Heart right ventricle (tissue), 16 donors: ENCODE results near the gene TENM4. TPM values are rescaled to one million over a fixed set of nuclear protein-coding genes. Genes with fewer than 3 reads are reported as not detected.

Experiments used
- ATAC-seq, 8 donors: fragments of 200-7000 bp; cut with Tn5 transposase; one replicate each; pipeline ENCODE4 v1.9.1; 2020; ENCODE audit warnings: mild to moderate bottlenecking in 8 of 8, moderate library complexity in 8 of 8, moderate number of reproducible peaks in 1 of 8
- DNase-seq, 2 donors: peaks; one replicate each; pipeline ENCODE4 v3.0.0-alpha.2; 2020
- H3K27ac ChIP-seq, 10 donors: fragments of 200-600 bp; sonication (generic) in 2 of 10; one replicate each; pipeline versions ENCODE4 v1.5.0 to v1.8.0; 2020 to 2022; ENCODE audit warnings: mild to moderate bottlenecking in 3 of 10
- H3K27me3 ChIP-seq, 7 donors: fragments of 200-600 bp; one replicate each; pipeline ENCODE4 v1.8.0; 2021 to 2022; ENCODE audit warnings: mild to moderate bottlenecking in 2 of 7
- H3K36me3 ChIP-seq, 9 donors: fragments of 200-600 bp; sonication (generic) in 1 of 9; one replicate each; pipeline versions ENCODE4 v1.5.0 to v1.8.0; 2020 to 2022; ENCODE audit warnings: mild to moderate bottlenecking in 2 of 9
- H3K4me1 ChIP-seq, 9 donors: fragments of 200-600 bp; sonication (generic) in 1 of 9; one replicate each; pipeline versions ENCODE4 v1.5.0 to v1.8.0; 2020 to 2022; ENCODE audit warnings: mild to moderate bottlenecking in 4 of 9
- H3K4me3 ChIP-seq, 10 donors: fragments of 200-600 bp; sonication (generic) in 2 of 10; one replicate each; pipeline versions ENCODE4 v1.5.0 to v1.8.0; 2020 to 2022; ENCODE audit warnings: mild to moderate bottlenecking in 7 of 10, moderate library complexity in 2 of 10
- H3K9me3 ChIP-seq, 11 donors: fragments of 200-600 bp in 10 of 11; sonication (generic) in 2 of 11; one replicate each; pipeline versions ENCODE4 v1.5.0 to v1.8.0; 2013 to 2022; ENCODE audit warnings: mild to moderate bottlenecking in 2 of 11, control low read depth in 1 of 11, moderate library complexity in 1 of 11
- CTCF ChIP-seq, 9 donors: fragments of 200-600 bp; sonication (generic) in 2 of 9; IDR thresholded peaks; one replicate each; pipeline versions ENCODE4 v1.5.0 to v1.8.0; 2021 to 2022; ENCODE audit warnings: antibody characterized with exemption in 9 of 9, mild to moderate bottlenecking in 5 of 9, moderate library complexity in 1 of 9
- WGBS, 2 donors: extraction: QIAGEN DNeasy Blood & Tissue Kit; methylation state at CpG; one replicate each; pipeline ENCODE4 v1.1.7; 2013; ENCODE audit warnings: inconsistent platforms in 1 of 2; 5-methylcytosine and 5-hydroxymethylcytosine counted together
- intact Hi-C, 10 donors: fragments of 100-400 bp; cut with DNase I; formaldehyde crosslinking; loops; one replicate each; pipeline versions ENCODE4 v1.11.1 to v1.14.2; 2022
- polyA plus RNA-seq, 2 donors: library from polyadenylated mRNA; stranded (reverse); fragments of 200-250 nt; gene quantifications; one replicate each; pipeline ENCODE4 v1.2.3, GENCODE V29; 2013
- total RNA-seq, 10 donors: library from RNA; stranded (reverse); fragmentation: NEBNext Ultra II Directional in 3 of 10; extraction: Animal tissue kit (Norgen Biotek cat#: 25700) in 3 of 10; gene quantifications; one replicate each; pipeline versions ENCODE4 v1.2.1 to v1.2.4, GENCODE V29; 2021 to 2023
- donor health status: Arrhythmogenic right ventricular cardiomyopathy.
- donor health status: ischemic (EF 13 %, LVEDD 7.1; RV severe dilation, severe dysfunction).
- donor health status: healthy with polysubstance abuse.
- donor health status: DM: no; HTN: yes; CAD: no.
- donor health status: DM: no; HTN: no; CAD: no.
- donor health status: ischemic (EF 25% LVEDD 6.9; RV normal size, moderate dysfunction).
- donor health status: ischemic (EF 25% LVEDD 5.7; RV mildly dilated, moderate dysfunction).
- donor health status: healthy.
- donor health status: DM: yes; HTN: yes; CAD: no.
- donor health status: Ischemic cardiomyopathy.
- donor health status: ischemic (EF 35%, LVEDD 5.7; RV mildly dilated, moderate dysfunction).
- donor health status: nonischemic (EF 11% LVEDD 7.7; RV severe dilation, severe dysfunction).
- donor health status: DM: yes; HTN: yes; CAD: no.
- donor health status: PGD.
- donor health status: ischemic (EF 29% LVEDD 5.4; RV normal size, mild dysfunction).
- donor health status: nonischemic (EF 23%, LVEDD 6.1; RV moderate dilation, normal function).

Gene TENM4
- total and polyA plus RNA-seq, 12 donors = 0.10 to 3.6 (median 0.91) TPM

GRCh38 chr11:78630561-78631303, 810.1 kb downstream of the TENM4 start:
- ATAC-seq (no peak), DNase-seq (no peak)
- TF ChIP-seq CTCF (IDR thresholded peaks at IDR 0.05) = no peak
- H3K9me3 ChIP-seq = peaks cover 0 to 51% (median 17%) of the 10 kb centered on the region in 11 donors
- no peak overlapping the region for H3K27ac ChIP-seq
- 81% methylated on average over 4 of the region's 4 CpGs for whole genome bisulfite sequencing, 2 donors
- H3K4me1 ChIP-seq = no peaks in the 10 kb centered on the region
- H3K27me3 ChIP-seq = peaks cover 0 to 14% (median 0%) of the 10 kb centered on the region in 7 donors
- intact Hi-C loops = no loop called here
- no peaks in the 10 kb centered on the region for H3K36me3 ChIP-seq
- H3K4me3 ChIP-seq = no peak overlapping the region

- ATAC-seq (no peak), DNase-seq (no peak)
- no peak overlapping the region for H3K4me3 ChIP-seq
- intact Hi-C loops = no loop called here
- peaks cover 0 to 50% (median 17%) of the 10 kb centered on the region in 11 donors for H3K9me3 ChIP-seq
- WGBS, 2 donors = 82 to 94% methylated on average over 3 of the region's 3 CpGs
- no peak overlapping the region for H3K27ac ChIP-seq
- H3K4me1 ChIP-seq = no peaks in the 10 kb centered on the region
- peaks cover 0 to 9% (median 0%) of the 10 kb centered on the region in 7 donors for H3K27me3 ChIP-seq
- no peaks in the 10 kb centered on the region for H3K36me3 ChIP-seq
- TF ChIP-seq CTCF (IDR thresholded peaks at IDR 0.05) = no peak
These were observed 810.7 kb downstream of the TENM4 start for GRCh38 chr11:78630155-78630554.

- no peaks in the 10 kb centered on the region for H3K36me3 ChIP-seq
- no peak overlapping the region for H3K4me3 ChIP-seq
- TF ChIP-seq CTCF (IDR thresholded peaks at IDR 0.05) = no peak
- H3K9me3 ChIP-seq = peaks cover 0 to 35% (median 4%) of the 10 kb centered on the region in 11 donors
- no peaks in the 10 kb centered on the region for H3K4me1 ChIP-seq
- intact Hi-C loops = no loop called here
- DNase-seq (no peak), ATAC-seq (no peak)
- H3K27ac ChIP-seq = no peak overlapping the region
- 76 to 79% methylated on average over 5 of the region's 5 CpGs for WGBS, 2 donors
- H3K27me3 ChIP-seq = no peaks in the 10 kb centered on the region
These were observed 818.2 kb downstream of the TENM4 start for GRCh38 chr11:78622666-78623065.

- no peak for TF ChIP-seq CTCF (IDR thresholded peaks at IDR 0.05)
- Histone ChIP-seq H3K27ac (no peak overlapping the region), H3K36me3 (no peaks in the 10 kb centered on the region), H3K4me3 (no peak overlapping the region), H3K27me3 (no peaks in the 10 kb centered on the region), H3K9me3 (peaks cover 0 to 32% (median 4%) of the 10 kb centered on the region in 11 donors), H3K4me1 (no peaks in the 10 kb centered on the region)
- no peak for ATAC-seq
- 69 to 85% methylated on average over 2 of the region's 2 CpGs for WGBS, 2 donors
- intact Hi-C loops = no loop called here
- DNase-seq = no peak
These were observed 820.7 kb downstream of the TENM4 start for GRCh38 chr11:78620159-78620558.
